Fibroblast of lung (primary cell): Measurements from ENCODE around the gene ADH4. TPM values are rescaled to one million over a fixed set of nuclear protein-coding genes. Genes with fewer than 3 reads are reported as not detected.
"Not testable (repeated sequence)": the region's sequence is repeated elsewhere in the genome, so short reads cannot be mapped to it uniquely, and the experiment has no call there.

Experiments used
- DNase-seq, 2 donors: peaks; one replicate each; pipeline versions ENCODE4 v3.0.0 to v3.0.0-alpha.2; 2010; ENCODE audit warnings: low read depth in 2 of 2
- H2AFZ ChIP-seq: 2 replicates; pipeline ENCODE4 v1.5.1; 2012; ENCODE audit warnings: low read length, control low read depth, inconsistent platforms
- H3K27ac ChIP-seq: 2 replicates; pipeline ENCODE4 v1.5.1; 2011; ENCODE audit warnings: low read length, control low read depth; ENCODE audit not compliant: insufficient read depth
- H3K27me3 ChIP-seq: 2 replicates; pipeline ENCODE4 v1.5.1; 2011; ENCODE audit warnings: mild to moderate bottlenecking, low read length; ENCODE audit not compliant: control insufficient read depth, insufficient read depth
- H3K36me3 ChIP-seq: 2 replicates; pipeline ENCODE4 v1.5.1; 2011; ENCODE audit warnings: low read length; ENCODE audit not compliant: control insufficient read depth, insufficient read depth
- H3K4me1 ChIP-seq: 2 replicates; pipeline ENCODE4 v1.5.1; 2011; ENCODE audit warnings: low read length; ENCODE audit not compliant: control insufficient read depth, insufficient read depth; ENCODE audit errors: extremely low read depth
- H3K4me2 ChIP-seq: 2 replicates; pipeline ENCODE4 v1.5.1; 2011; ENCODE audit warnings: low read length, control low read depth; ENCODE audit not compliant: insufficient read depth; ENCODE audit errors: extremely low read depth
- H3K4me3 ChIP-seq, 4 experiments: fragments of 200-600 bp in 1 of 4; sonication (generic) in 1 of 4; replicated peaks in 1 of 4; 2 replicates each; pipeline ENCODE4 v1.5.1; 2011 to 2016; ENCODE audit warnings: low read length in 4 of 4, low read depth in 3 of 4, mild to moderate bottlenecking in 3 of 4, control low read depth in 2 of 4, inconsistent platforms in 1 of 4, mixed read lengths in 1 of 4; ENCODE audit not compliant: insufficient read depth in 1 of 4; ENCODE audit errors: control extremely low read depth in 1 of 4
- H3K79me2 ChIP-seq: 2 replicates; pipeline ENCODE4 v1.5.1; 2012; ENCODE audit warnings: mild to moderate bottlenecking, low read length, inconsistent platforms; ENCODE audit not compliant: control insufficient read depth, insufficient read depth
- H3K9ac ChIP-seq: 2 replicates; pipeline ENCODE4 v1.5.1; 2011; ENCODE audit warnings: mild to moderate bottlenecking, low read length, control low read depth; ENCODE audit not compliant: insufficient read depth
- H3K9me3 ChIP-seq: 2 replicates; pipeline ENCODE4 v1.5.1; 2012; ENCODE audit warnings: low read depth, low read length; ENCODE audit not compliant: control insufficient read depth, insufficient read depth
- H4K20me1 ChIP-seq: 2 replicates; pipeline ENCODE4 v1.5.1; 2011; ENCODE audit warnings: low read length; ENCODE audit not compliant: control insufficient read depth, insufficient read depth; ENCODE audit errors: extremely low read depth
- EZH2 ChIP-seq: IDR thresholded peaks from 2 replicates; pipeline ENCODE4 v1.5.1; 2012; ENCODE audit warnings: low read length, control low read depth, mild to moderate bottlenecking; ENCODE audit errors: missing control alignments
- polyA plus RNA-seq, 2 donors: library from polyadenylated mRNA; depleted of rRNA in 1 of 2; stranded (reverse) in 1 of 2; unstranded in 1 of 2; fragments of >200 nt; gene quantifications; 2 replicates each; pipeline ENCODE4 v1.2.1, GENCODE V29; 2011 to 2012; ENCODE audit warnings: missing spikeins in 1 of 2
- total RNA-seq: library from RNA; depleted of rRNA; stranded (reverse); fragments of >200 nt; gene quantifications from 2 replicates; pipeline ENCODE4 v1.2.1, GENCODE V29; 2014
- TF ChIP-seq, protein P1 (sequence below), 2 donors: IDR thresholded peaks in 1 of 2; conservative IDR thresholded peaks in 1 of 2; 1 replicate in 1 of 2; 2 replicates in 1 of 2; pipeline ENCODE4 v1.5.1; 2011 to 2012; ENCODE audit warnings: low read length in 2 of 2, control low read depth in 1 of 2, inconsistent platforms in 1 of 2, low read depth in 1 of 2, mild to moderate bottlenecking in 1 of 2

ADH4 gene
- total and polyA plus RNA-seq, 2 donors (not counting 1 experiment from before 2014, with no cell fraction given): 0.03 TPM; not detected in 1

DNA sequence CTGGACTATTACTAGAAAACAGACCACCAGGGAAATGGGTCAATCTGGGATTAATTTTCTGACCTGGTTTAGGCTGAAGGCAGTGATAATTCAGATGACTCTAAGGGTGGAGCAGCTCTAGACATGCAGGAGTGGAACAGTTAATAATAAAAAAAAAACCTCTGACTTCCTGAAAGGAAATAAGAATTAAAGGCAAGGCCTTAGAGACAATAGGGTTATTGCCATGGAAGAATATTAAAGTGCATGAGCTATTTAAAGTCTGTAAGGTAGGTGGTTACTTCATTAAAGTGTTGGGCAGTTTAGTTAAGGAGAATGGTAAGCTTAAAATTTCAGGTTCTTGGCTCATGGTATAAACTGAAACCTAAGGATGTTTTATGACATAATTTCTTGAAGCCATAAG, 40.9 kb downstream of the ADH4 start:
- Histone ChIP-seq H2AFZ (no peak overlapping the region), H3K36me3 (no peaks in the 10 kb centered on the region), H3K79me2 (no peaks in the 10 kb centered on the region), H3K4me1 (no peaks in the 10 kb centered on the region), H3K27me3 (no peaks in the 10 kb centered on the region), H4K20me1 (no peaks in the 10 kb centered on the region), H3K4me2 (no peak overlapping the region), H3K9me3 (no peaks in the 10 kb centered on the region), H3K4me3 (no peak overlapping the region), H3K9ac (no peak overlapping the region), H3K27ac (no peak overlapping the region)
- no peak for DNase-seq
- no peak for TF ChIP-seq EZH2
- TF ChIP-seq, protein P1, sequence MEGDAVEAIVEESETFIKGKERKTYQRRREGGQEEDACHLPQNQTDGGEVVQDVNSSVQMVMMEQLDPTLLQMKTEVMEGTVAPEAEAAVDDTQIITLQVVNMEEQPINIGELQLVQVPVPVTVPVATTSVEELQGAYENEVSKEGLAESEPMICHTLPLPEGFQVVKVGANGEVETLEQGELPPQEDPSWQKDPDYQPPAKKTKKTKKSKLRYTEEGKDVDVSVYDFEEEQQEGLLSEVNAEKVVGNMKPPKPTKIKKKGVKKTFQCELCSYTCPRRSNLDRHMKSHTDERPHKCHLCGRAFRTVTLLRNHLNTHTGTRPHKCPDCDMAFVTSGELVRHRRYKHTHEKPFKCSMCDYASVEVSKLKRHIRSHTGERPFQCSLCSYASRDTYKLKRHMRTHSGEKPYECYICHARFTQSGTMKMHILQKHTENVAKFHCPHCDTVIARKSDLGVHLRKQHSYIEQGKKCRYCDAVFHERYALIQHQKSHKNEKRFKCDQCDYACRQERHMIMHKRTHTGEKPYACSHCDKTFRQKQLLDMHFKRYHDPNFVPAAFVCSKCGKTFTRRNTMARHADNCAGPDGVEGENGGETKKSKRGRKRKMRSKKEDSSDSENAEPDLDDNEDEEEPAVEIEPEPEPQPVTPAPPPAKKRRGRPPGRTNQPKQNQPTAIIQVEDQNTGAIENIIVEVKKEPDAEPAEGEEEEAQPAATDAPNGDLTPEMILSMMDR (conservative IDR thresholded peaks at IDR 0.05 in 1 of 2, IDR thresholded peaks at IDR 0.05 in 1 of 2; ENCODE audit: low read depth in 1 of 2, low read length in 2 of 2): no peak

DNA sequence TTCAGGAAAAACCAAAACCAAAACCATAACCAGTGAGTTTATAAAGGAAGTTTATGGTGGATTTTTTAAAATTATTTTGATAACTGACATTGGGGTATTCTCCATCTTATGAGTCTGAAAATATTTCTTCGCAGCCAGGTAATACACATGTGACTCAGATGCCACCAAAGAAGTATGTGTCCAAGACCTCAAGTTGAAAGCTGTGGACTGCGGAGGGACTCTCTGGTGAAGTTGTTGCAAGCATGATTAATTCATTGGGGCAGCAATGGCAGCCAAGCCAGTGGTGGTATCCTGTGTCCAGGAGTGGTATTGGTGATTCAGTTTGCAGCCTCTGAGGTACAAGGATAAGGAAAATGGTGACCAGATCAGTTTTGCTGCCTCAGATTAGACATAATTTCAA, 41.5 kb downstream of the ADH4 start:
- TF ChIP-seq, protein P1 (conservative IDR thresholded peaks at IDR 0.05 in 1 of 2, IDR thresholded peaks at IDR 0.05 in 1 of 2; ENCODE audit: low read depth in 1 of 2, low read length in 2 of 2): no peak
- no peak for TF ChIP-seq EZH2
- no peak overlapping the region for H3K9ac ChIP-seq
- no peaks in the 10 kb centered on the region for H3K27me3 ChIP-seq
- H3K27ac ChIP-seq: no peak overlapping the region
- no peaks in the 10 kb centered on the region for H3K9me3 ChIP-seq
- no peaks in the 10 kb centered on the region for H3K36me3 ChIP-seq
- no peaks in the 10 kb centered on the region for H3K4me1 ChIP-seq
- no peaks in the 10 kb centered on the region for H3K79me2 ChIP-seq
- no peaks in the 10 kb centered on the region for H4K20me1 ChIP-seq
- no peak overlapping the region for H2AFZ ChIP-seq
- no peak for DNase-seq
- H3K4me2 ChIP-seq: no peak overlapping the region
- H3K4me3 ChIP-seq: no peak overlapping the region

DNA sequence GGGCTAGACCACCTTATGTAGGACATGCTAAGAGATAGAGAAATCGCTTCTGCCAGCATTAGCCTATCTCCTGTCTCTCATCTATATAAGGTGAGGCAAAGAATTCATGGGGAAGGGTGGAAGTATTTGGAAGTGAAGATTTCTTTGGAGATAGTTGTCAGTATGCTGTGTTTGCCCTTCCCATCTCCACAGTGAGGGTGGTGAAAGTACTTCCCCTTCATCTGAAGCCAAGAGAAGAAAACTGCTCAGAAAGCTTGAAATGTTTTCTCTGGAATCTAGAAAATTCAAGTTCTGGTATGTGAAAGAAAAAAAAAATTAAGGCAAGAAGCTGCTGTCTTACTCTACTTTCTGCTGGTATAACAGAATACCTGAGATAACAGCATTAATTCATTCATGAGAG, 43.2 kb downstream of the ADH4 start:
- no peak overlapping the region for H3K4me3 ChIP-seq
- no peak overlapping the region for H3K4me2 ChIP-seq
- DNase-seq: peak in 1 of 2 donors; percentile 27

DNA sequence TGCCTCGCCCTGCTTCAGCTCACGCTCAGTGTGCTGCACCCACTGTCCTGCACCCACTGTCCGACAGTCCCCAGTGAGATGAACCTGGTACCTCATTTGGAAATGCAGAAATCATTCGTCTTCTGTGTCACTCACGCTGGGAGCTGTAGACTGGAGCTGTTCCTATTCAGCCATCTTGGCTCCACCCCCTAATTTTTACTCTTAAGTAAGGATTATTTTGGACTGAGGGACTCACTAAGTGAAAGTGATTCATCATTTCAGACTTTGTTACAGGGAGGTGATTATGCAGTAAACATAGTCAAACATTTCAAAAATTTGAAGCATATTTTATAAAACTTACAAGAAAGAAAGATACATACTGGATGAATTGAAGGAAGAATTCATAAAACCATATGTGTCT, 44.3 kb downstream of the ADH4 start:
- H3K4me2 ChIP-seq, H3K27me3 ChIP-seq, H3K36me3 ChIP-seq, H2AFZ ChIP-seq, DNase-seq, H3K4me1 ChIP-seq, H3K9ac ChIP-seq, H3K79me2 ChIP-seq, H3K4me3 ChIP-seq, H4K20me1 ChIP-seq, H3K9me3 ChIP-seq, H3K27ac ChIP-seq: not testable (repeated sequence)

More for the DNA sequence above, 43.2 kb downstream of the ADH4 start:
- Histone ChIP-seq H2AFZ (no peak overlapping the region), H3K27ac (no peak overlapping the region), H3K27me3 (no peaks in the 10 kb centered on the region), H3K36me3 (no peaks in the 10 kb centered on the region), H4K20me1 (no peaks in the 10 kb centered on the region), H3K9me3 (no peaks in the 10 kb centered on the region), H3K9ac (no peak overlapping the region), H3K79me2 (no peaks in the 10 kb centered on the region), H3K4me1 (no peaks in the 10 kb centered on the region)
- TF ChIP-seq, protein P1 (conservative IDR thresholded peaks at IDR 0.05 in 1 of 2, IDR thresholded peaks at IDR 0.05 in 1 of 2; ENCODE audit: low read depth in 1 of 2, low read length in 2 of 2): no peak
- TF ChIP-seq EZH2: no peak
